GM12872 (cell line): ENCODE measurements around the gene SPEM2.

Experiments used
- CTCF ChIP-seq: IDR thresholded peaks from 3 replicates; pipeline ENCODE4 v1.5.1; 2011; ENCODE audit warnings: low read depth, mild to moderate bottlenecking, low read length, moderate library complexity; ENCODE audit not compliant: insufficient read depth

SPEM2 gene

DNA sequence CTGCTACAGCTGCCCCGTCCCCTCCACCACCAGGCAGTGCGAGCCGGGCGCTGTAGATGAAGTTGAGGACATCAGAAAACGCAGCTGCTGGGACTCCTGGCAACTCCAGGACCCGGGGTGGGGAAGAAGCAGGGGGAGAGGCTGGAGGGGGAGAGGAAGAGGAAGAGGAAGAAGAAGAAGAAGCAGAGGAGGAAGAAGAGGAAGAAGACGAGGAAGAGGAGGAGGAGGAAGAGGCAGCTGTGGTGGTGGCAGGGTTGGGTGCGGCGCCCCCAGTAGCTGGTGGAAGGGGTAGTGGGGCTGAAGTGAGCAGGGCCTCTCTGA is 40.9 kb downstream of the SPEM2 start:
- no peak for TF ChIP-seq CTCF

DNA sequence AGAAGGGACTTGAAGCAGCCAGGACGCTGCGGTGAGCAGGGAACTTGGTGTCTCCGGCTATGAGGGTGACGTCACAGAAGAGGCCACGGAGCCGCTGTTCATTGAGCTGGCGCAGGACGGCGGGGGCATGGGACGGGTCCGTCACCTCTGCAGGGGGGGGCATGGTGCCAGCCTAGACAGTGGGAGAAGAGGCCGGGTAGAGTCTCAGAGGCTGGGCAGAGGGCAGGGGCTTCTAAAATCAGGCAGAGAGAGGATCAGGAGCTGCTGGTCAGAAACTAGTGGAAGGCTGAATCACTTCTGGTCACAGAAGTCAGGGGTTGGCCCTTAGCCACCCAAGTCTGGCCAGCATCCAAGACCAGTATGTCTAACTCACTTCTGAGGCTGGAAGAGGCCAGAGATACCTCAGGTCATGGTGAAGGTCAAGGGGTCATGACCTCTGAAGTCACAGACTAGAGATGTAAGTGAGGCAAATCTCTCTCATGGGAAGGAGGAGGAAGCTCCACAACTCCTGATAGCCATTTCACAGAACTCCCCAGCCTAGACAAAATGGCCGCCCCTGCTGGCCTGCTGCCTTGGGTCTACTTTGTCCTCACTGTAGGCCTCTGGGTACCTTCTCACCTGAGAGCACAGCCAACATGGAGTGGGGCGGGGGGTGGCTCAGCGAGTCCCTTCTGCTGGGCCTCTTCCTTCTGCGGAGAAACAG is 41.4 kb downstream of the SPEM2 start:
- no peak for TF ChIP-seq CTCF

- no peak for TF ChIP-seq CTCF
These were observed 42.1 kb downstream of the SPEM2 start for GRCh38 chr17:7467498-7467897.

DNA sequence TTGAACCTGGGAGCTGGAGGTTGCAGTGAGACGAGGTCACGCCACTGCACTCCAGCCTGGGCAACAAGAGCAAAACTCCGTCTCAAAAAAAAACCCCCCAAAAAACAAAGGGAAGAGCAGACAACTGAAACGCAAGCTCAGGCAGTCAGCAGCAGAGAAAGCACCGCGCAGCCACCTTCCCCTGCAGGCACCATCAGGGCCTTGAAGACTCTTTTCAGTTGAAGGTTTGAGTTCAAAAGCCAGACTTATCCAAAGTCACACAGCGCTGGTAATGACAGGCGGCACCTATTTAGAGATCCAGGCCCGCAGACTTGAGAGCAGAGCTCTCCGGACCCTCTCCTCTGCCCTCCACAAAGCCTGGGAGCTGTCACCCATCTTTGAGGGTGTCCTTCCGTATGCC is 42.9 kb downstream of the SPEM2 start:
- no peak for TF ChIP-seq CTCF

GRCh38 chr17:7468804-7469389 is 43.5 kb downstream of the SPEM2 start:
- TF ChIP-seq CTCF, result no peak

GRCh38 chr17:7471729-7472128 is 46.3 kb downstream of the SPEM2 start:
- no peak for TF ChIP-seq CTCF

DNA sequence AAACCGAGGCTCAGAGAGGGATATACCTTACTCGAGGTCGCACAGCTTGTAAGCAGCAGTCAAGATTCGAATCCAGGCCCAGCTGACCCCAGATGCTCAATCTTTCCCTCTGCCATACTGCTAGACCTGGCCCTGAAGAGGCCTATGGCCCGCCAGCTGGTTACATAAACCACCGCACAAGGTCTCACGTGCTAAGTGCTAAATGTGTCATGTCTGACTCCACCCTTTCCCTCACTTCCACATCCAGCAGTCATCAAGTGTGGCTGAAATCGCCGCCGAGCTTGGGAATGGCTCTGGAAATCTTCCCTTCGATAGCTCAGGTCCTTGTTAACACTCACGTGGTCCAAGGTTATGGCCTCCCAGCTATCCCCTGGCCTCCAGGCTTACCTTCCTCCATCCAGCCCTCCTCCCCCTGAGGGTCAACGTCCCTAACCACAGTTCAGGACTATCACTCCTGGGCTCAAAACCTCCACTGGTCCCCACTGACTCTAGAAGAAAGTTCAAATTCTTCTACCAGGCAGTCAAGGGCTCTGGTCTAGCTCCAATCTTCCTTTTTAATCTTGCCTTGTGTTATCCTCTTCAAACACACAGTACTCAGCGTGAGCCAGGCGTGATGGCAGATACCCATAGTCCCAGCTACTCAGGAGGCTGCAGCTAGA is 50.5 kb downstream of the SPEM2 start:
- no peak for TF ChIP-seq CTCF
